AG09309 (cell line): ENCODE data around the gene TNS1.

ENCODE experiments used
- DNase-seq: peaks from one replicate; pipeline ENCODE4 v3.0.0-alpha.2; 2010; ENCODE audit warnings: low read depth
- H3K4me3 ChIP-seq: 2 replicates; pipeline ENCODE4 v1.5.1; 2011; ENCODE audit warnings: mild to moderate bottlenecking, low read depth, low read length, moderate library complexity; ENCODE audit not compliant: control insufficient read depth
- CTCF ChIP-seq: IDR thresholded peaks from 2 replicates; pipeline ENCODE4 v1.5.1; 2011; ENCODE audit warnings: mild to moderate bottlenecking, low read depth, low read length, inconsistent platforms; ENCODE audit not compliant: insufficient read depth, control insufficient read depth; ENCODE audit errors: missing control alignments

The TNS1 gene

DNA sequence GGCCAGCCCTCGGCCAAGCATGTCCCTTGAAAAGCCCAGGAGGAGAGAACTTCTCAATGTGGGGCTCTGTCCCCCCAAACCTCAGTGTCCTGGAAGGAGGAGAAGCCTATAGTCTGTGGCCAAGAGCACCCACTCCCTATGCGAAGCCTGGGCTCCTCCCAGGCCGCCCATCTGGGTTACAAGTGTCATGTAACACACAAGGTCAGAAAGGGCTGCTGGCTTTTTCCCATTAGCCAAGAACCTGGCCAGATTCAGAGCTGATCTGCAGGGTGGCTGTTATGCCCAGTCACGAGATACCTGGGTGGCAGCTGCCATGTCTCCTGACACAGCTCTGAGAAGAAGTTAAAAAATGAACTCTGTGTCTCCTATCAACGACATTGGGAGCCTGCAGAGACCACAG, 170.7 kb downstream of the TNS1 start:
- TF ChIP-seq CTCF, result no peak

DNA sequence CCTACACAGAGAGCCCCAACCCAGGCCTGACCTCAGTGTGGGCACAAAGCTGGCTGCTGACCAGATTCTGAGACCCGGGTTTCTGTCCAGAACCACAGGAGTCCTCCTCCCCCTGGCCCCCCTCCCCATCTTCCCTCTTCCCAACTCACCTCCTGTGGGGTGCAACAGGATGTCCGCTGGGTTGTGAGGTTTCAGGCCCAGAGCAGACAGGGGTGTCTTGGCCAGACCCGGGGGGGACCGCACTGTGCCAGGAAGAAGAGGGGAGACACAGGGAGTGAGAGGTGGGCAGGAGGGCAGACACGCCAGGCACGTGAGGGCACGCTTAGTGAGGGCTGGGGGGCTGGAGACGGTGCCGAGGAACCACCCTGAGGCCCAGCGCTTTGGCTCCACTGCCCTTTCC, 171.5 kb downstream of the TNS1 start:
- no peak for DNase-seq

More for the DNA sequence above, 170.7 kb downstream of the TNS1 start:
- DNase-seq, result no peak
- no peak overlapping the region for H3K4me3 ChIP-seq

GRCh38 chr2:217830807-217831206, 172.0 kb downstream of the TNS1 start:
- DNase-seq, result no peak
- H3K4me3 ChIP-seq, result no peak overlapping the region
- no peak for TF ChIP-seq CTCF

More for the DNA sequence above, 171.5 kb downstream of the TNS1 start:
- H3K4me3 ChIP-seq, result no peak overlapping the region
- no peak for TF ChIP-seq CTCF

GRCh38 chr2:217830061-217830460, 172.7 kb downstream of the TNS1 start:
- H3K4me3 ChIP-seq, result no peak overlapping the region
- DNase-seq, result no peak
- no peak for TF ChIP-seq CTCF

DNA sequence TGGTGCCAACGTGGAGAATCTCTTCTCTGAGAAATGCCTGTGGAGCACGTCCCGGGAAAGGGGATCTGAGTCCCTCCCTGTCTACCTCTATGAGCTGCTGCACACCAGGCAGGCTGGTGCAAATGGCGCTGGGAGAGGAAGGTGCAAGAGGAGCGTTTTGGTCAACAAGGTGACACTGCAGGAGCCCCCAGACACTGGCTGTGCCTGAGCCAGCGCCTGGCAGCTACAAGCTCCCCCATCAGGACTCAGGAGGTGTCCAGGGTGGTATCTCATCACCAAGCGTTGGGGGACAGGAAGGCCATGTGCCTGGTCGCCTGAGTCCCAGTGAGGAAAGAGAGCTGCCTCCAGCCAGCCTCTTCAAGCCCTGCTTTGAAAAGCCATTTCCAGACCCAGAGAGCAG, 173.4 kb downstream of the TNS1 start:
- TF ChIP-seq CTCF, result no peak
- DNase-seq, result no peak
- H3K4me3 ChIP-seq, result no peak overlapping the region

GRCh38 chr2:217828336-217828735, 174.5 kb downstream of the TNS1 start:
- no peak for DNase-seq
- no peak for TF ChIP-seq CTCF
- H3K4me3 ChIP-seq, result no peak overlapping the region

DNA sequence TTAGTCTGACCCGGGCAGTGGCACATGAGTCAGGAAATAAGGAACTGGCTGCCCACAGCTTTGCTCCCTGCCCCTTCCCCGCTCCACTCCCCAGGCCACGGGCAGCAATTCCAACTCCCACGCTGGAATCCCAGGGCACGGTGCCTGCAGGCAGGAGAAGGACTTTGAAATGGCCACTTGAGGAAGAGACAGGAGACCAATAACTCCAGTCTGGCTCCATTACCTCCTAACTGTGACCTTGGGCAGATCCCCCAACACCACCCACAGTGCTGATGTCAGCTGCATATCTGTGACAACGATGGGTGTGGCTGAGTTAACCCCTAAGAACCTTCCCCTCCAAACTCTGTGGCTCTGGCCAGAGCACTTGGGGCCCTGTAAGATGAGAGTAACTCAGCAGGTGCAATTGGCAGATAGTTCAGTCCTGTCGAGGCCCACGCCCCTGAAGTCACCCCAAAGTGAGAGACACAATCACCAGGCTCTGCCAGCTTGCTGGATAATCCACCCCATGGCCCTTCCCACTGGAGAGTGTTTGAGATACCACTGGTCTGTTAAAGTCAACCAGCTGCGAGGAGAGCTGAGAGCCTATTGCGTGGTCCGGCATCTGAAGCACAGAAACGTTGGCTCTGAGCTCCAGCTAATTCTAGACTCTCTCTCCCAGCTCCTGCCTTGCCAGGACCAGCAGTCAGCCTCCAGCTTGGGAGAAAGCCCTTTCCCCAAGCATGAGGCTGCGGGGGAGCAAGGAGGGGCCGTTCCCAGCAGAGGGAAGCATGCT, 175.2 kb downstream of the TNS1 start:
- no peak for DNase-seq
- TF ChIP-seq CTCF, result no peak
- no peak overlapping the region for H3K4me3 ChIP-seq
